NB4 (cell line): ENCODE results near the gene ARHGAP12.

Source experiments
- POLR2A ChIP-seq: IDR thresholded peaks from 2 replicates; pipeline ENCODE4 v1.6.1; 2011; ENCODE audit warnings: mild to moderate bottlenecking; ENCODE audit not compliant: insufficient read length; ENCODE audit errors: extremely low read depth
- TF ChIP-seq, protein P1 (sequence below): IDR thresholded peaks from one replicate; pipeline ENCODE4 v1.5.1; 2012; ENCODE audit warnings: low read depth, low read length
- TF ChIP-seq, protein P2 (sequence below): IDR thresholded peaks from 2 replicates; pipeline ENCODE4 v1.6.1; 2011; ENCODE audit warnings: low read depth, low read length

DNA sequence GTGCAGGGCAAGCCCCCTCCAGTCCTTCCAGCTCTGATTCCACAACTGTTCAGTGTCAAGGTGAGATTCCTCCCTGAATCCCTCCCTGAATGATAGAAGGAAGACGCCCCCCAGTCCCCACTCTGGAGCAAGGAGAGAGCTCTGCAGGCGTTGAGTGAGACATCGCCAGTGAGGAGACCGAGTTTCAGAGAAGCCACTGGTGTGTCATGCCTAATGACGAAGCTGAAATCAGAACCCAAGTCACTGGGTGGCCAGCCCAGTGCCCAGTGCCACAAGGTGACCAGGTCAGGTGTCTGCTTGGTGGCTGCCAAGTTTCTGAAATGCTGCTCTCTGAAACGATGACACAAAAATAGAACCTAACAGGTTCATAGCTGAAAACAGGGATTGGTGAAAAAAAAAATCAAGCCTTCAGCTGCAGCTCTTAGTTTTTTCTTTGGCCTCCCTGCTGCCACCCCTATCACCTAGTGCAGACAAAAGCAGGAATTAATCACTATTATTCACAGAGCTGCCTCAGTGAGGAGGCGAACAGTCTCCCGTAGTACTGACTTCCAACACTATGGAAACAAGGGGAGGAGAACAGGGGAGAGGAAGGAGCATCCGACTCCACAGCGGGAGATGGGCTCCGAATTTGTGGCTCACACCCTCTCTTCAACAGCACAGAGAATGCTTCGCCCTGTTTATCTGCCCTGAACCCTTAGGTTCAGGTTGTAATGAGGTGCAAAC is 153.5 kb downstream of the ARHGAP12 start:
- TF ChIP-seq, protein P1, sequence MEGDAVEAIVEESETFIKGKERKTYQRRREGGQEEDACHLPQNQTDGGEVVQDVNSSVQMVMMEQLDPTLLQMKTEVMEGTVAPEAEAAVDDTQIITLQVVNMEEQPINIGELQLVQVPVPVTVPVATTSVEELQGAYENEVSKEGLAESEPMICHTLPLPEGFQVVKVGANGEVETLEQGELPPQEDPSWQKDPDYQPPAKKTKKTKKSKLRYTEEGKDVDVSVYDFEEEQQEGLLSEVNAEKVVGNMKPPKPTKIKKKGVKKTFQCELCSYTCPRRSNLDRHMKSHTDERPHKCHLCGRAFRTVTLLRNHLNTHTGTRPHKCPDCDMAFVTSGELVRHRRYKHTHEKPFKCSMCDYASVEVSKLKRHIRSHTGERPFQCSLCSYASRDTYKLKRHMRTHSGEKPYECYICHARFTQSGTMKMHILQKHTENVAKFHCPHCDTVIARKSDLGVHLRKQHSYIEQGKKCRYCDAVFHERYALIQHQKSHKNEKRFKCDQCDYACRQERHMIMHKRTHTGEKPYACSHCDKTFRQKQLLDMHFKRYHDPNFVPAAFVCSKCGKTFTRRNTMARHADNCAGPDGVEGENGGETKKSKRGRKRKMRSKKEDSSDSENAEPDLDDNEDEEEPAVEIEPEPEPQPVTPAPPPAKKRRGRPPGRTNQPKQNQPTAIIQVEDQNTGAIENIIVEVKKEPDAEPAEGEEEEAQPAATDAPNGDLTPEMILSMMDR = no peak
- TF ChIP-seq POLR2A = no peak
- TF ChIP-seq, protein P2, sequence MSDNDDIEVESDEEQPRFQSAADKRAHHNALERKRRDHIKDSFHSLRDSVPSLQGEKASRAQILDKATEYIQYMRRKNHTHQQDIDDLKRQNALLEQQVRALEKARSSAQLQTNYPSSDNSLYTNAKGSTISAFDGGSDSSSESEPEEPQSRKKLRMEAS = no peak
